Calu3 (cell line): ENCODE results near the gene DCP2. TPM values are rescaled to one million over a fixed set of nuclear protein-coding genes. Genes with fewer than 3 reads are reported as not detected.

Experiments
- BruUV-seq: library from RNA; stranded (reverse); fragments of 400-500 nt; replicated peaks from 2 replicates; lab custom pipeline; 2021; lab: Mats Ljungman, UMichigan
- CTCF ChIA-PET: fragments of 300-600 bp; sonication (Branson Sonifier 250); formaldehyde crosslinking; loops from one replicate; lab custom pipeline; 2022; ENCODE audit warnings: antibody characterized with exemption; lab: Charles Lee
- DNase-seq: peaks from one replicate; pipeline ENCODE4 v3.0.0; 2022
- H3K27ac Mint-ChIP-seq: one replicate; pipeline ENCODE4 v1.8.0; 2022; ENCODE audit warnings: mixed read lengths; ENCODE audit not compliant: unreplicated experiment
- H3K27me3 Mint-ChIP-seq: one replicate; pipeline ENCODE4 v1.8.0; 2022; ENCODE audit warnings: mixed read lengths; ENCODE audit not compliant: unreplicated experiment
- H3K36me3 Mint-ChIP-seq: one replicate; pipeline ENCODE4 v1.8.0; 2022; ENCODE audit warnings: mild to moderate bottlenecking, moderate library complexity, mixed read lengths; ENCODE audit not compliant: insufficient read depth, unreplicated experiment
- H3K4me1 Mint-ChIP-seq: one replicate; pipeline ENCODE4 v1.8.0; 2022; ENCODE audit warnings: mild to moderate bottlenecking, low read depth, mixed read lengths; ENCODE audit not compliant: unreplicated experiment
- H3K4me3 Mint-ChIP-seq: one replicate; pipeline ENCODE4 v1.8.0; 2022; ENCODE audit warnings: mild to moderate bottlenecking, low read depth, moderate library complexity, mixed read lengths; ENCODE audit not compliant: unreplicated experiment
- H3K9me3 Mint-ChIP-seq: one replicate; pipeline ENCODE4 v1.8.0; 2022; ENCODE audit warnings: low read depth, mixed read lengths; ENCODE audit not compliant: unreplicated experiment
- CTCF ChIP-seq: fragments of 200-600 bp; IDR thresholded peaks from one replicate; pipeline ENCODE4 v1.8.0; 2022; ENCODE audit warnings: antibody characterized with exemption; ENCODE audit not compliant: unreplicated experiment
- intact Hi-C: fragments of 100-400 bp; cut with micrococcal nuclease; formaldehyde crosslinking; loops from one replicate; pipeline ENCODE4 v1.10.0; 2022; ENCODE audit not compliant: unreplicated experiment
- total RNA-seq: library from RNA; stranded (reverse); gene quantifications from 2 replicates; pipeline ENCODE4 v1.2.3, GENCODE V29; 2022

DCP2 gene
- total RNA-seq, 1 experiment from 2014 or later, result 56.0 TPM

GRCh38 chr5:113043491-113043931, 66.9 kb downstream of the DCP2 start:
- TF ChIP-seq CTCF, result no peak
- intact Hi-C loops, result no loop called here
- no TSS peak for BruUV-seq
- DNase-seq, result no peak
- CTCF ChIA-PET, result no interaction called here
- H3K4me3 Mint-ChIP-seq, result no peak overlapping the region
- H3K4me1 Mint-ChIP-seq, result peaks cover 18% of the 10 kb centered on the region
- no peaks in the 10 kb centered on the region for H3K36me3 Mint-ChIP-seq
- no peaks in the 10 kb centered on the region for H3K27me3 Mint-ChIP-seq
- H3K9me3 Mint-ChIP-seq, result no peaks in the 10 kb centered on the region
- no peak overlapping the region for H3K27ac Mint-ChIP-seq

GRCh38 chr5:113044776-113045465, 68.3 kb downstream of the DCP2 start:
- intact Hi-C loops, result no loop called here
- Mint-ChIP-seq H3K27ac (no peak overlapping the region), H3K4me3 (no peak overlapping the region), H3K4me1 (peaks cover 18% of the 10 kb centered on the region), H3K27me3 (no peaks in the 10 kb centered on the region), H3K36me3 (no peaks in the 10 kb centered on the region), H3K9me3 (no peaks in the 10 kb centered on the region)
- no peak for TF ChIP-seq CTCF
- CTCF ChIA-PET, result no interaction called here
- no TSS peak for BruUV-seq
- DNase-seq, result no peak

GRCh38 chr5:113047234-113047633, 70.6 kb downstream of the DCP2 start:
- Mint-ChIP-seq H3K36me3 (no peaks in the 10 kb centered on the region), H3K4me1 (peaks cover 18% of the 10 kb centered on the region), H3K27ac (peak overlapping the region; percentile 25), H3K27me3 (no peaks in the 10 kb centered on the region), H3K9me3 (no peaks in the 10 kb centered on the region), H3K4me3 (no peak overlapping the region)
- CTCF ChIA-PET, result interaction anchor here (0.8 kb wide), 1 partner anchor 9 kb away, joined by 4 read pairs; no protein-coding TSS in a partner anchor
- DNase-seq, result peak; percentile 40
- intact Hi-C loops, result no loop called here
- BruUV-seq, result no TSS peak
- TF ChIP-seq CTCF, result no peak

GRCh38 chr5:113047733-113048652, 71.4 kb downstream of the DCP2 start:
- H3K9me3 Mint-ChIP-seq, result no peaks in the 10 kb centered on the region
- no peak overlapping the region for H3K27ac Mint-ChIP-seq
- CTCF ChIA-PET, result interaction anchor here (0.8 kb wide), 1 partner anchor 10 kb away, joined by 4 read pairs; no protein-coding TSS in a partner anchor
- intact Hi-C loops, result no loop called here
- no peaks in the 10 kb centered on the region for H3K27me3 Mint-ChIP-seq
- H3K36me3 Mint-ChIP-seq, result no peaks in the 10 kb centered on the region
- H3K4me1 Mint-ChIP-seq, result peaks cover 18% of the 10 kb centered on the region
- BruUV-seq, result no TSS peak
- no peak overlapping the region for H3K4me3 Mint-ChIP-seq
- DNase-seq, result no peak
- TF ChIP-seq CTCF, result no peak
